Panc1 (cell line): ENCODE measurements around the gene GPR26. TPM values are rescaled to one million over a fixed set of nuclear protein-coding genes. Genes with fewer than 3 reads are reported as not detected.

ENCODE experiments used
- ATAC-seq: fragments of 200-7000 bp; cut with Tn5 transposase; 2 replicates; pipeline ENCODE4 v1.9.1; 2020; ENCODE audit warnings: mild to moderate bottlenecking, moderate library complexity
- BruUV-seq: library from RNA; stranded (reverse); fragments of 400-500 nt; replicated peaks from 2 replicates; lab custom pipeline; 2021; lab: Mats Ljungman, UMichigan
- CTCF ChIA-PET: fragments of 300-600 bp; sonication (Branson Sonifier 250); formaldehyde crosslinking; loops from one replicate; lab custom pipeline; 2022; ENCODE audit warnings: antibody characterized with exemption; lab: Charles Lee
- POLR2A ChIA-PET: fragments of 300-600 bp; sonication (Branson Sonifier 250); formaldehyde crosslinking; loops from one replicate; lab custom pipeline; 2022; ENCODE audit warnings: antibody characterized with exemption; lab: Charles Lee
- DNase-seq: peaks from one replicate; pipeline ENCODE4 v3.0.0-alpha.2; 2010; ENCODE audit warnings: low read depth, low spot score
- H3K27ac ChIP-seq: 2 replicates; pipeline ENCODE4 v1.5.1; 2011; ENCODE audit warnings: mild to moderate bottlenecking, low read length, inconsistent platforms
- H3K27me3 ChIP-seq: fragments of 200-500 bp; sonication (Bioruptor generic); 2 replicates; pipeline ENCODE4 v1.6.0; 2014; ENCODE audit warnings: low read length, inconsistent platforms; ENCODE audit not compliant: control insufficient read depth, insufficient read depth
- H3K36me3 ChIP-seq: fragments of 200-500 bp; sonication (Bioruptor generic); 2 replicates; pipeline ENCODE4 v1.5.1; 2014; ENCODE audit warnings: inconsistent platforms, mild to moderate bottlenecking, low read length, moderate library complexity; ENCODE audit not compliant: control insufficient read depth, insufficient read depth
- H3K4me1 ChIP-seq: 2 replicates; pipeline ENCODE4 v1.5.1; 2011; ENCODE audit warnings: inconsistent platforms, mild to moderate bottlenecking, low read length, moderate library complexity; ENCODE audit not compliant: control insufficient read depth, insufficient read depth
- H3K4me3 ChIP-seq, 2 experiments: 2 replicates each; pipeline ENCODE4 v1.5.1; 2011 to 2012; ENCODE audit warnings: low read depth in 2 of 2, low read length in 2 of 2, mild to moderate bottlenecking in 2 of 2, inconsistent platforms in 1 of 2, moderate library complexity in 1 of 2
- H3K9me3 ChIP-seq: fragments of 200-500 bp; sonication (Bioruptor generic); 2 replicates; pipeline ENCODE4 v1.5.1; 2014; ENCODE audit warnings: low read depth, mild to moderate bottlenecking, inconsistent platforms, low read length, moderate library complexity; ENCODE audit not compliant: control insufficient read depth, insufficient read depth
- CTCF ChIP-seq: fragments of 450-650 bp; IDR thresholded peaks from 2 replicates; pipeline ENCODE4 v1.5.1; 2017; ENCODE audit warnings: mild to moderate bottlenecking
- POLR2AphosphoS5 ChIP-seq: IDR thresholded peaks from 2 replicates; pipeline ENCODE4 v1.6.1; 2012; ENCODE audit warnings: mild to moderate bottlenecking, low read depth, low read length, moderate library complexity
- REST ChIP-seq, 2 experiments: IDR thresholded peaks; 2 replicates each; pipeline ENCODE4 v1.6.1; 2011 to 2012; ENCODE audit warnings: low read depth in 2 of 2, control low read depth in 1 of 2, low read length in 1 of 2, mild to moderate bottlenecking in 1 of 2, moderate library complexity in 1 of 2; ENCODE audit not compliant: insufficient read depth in 1 of 2
- SIN3A ChIP-seq: IDR thresholded peaks from 2 replicates; pipeline ENCODE4 v1.6.1; 2012; ENCODE audit warnings: low read depth, mild to moderate bottlenecking, low read length, moderate library complexity, borderline replicate concordance; ENCODE audit not compliant: insufficient read depth
- TCF7L2 ChIP-seq: IDR thresholded peaks from 2 replicates; pipeline ENCODE4 v1.6.1; 2011; ENCODE audit warnings: mild to moderate bottlenecking, low read depth, low read length, inconsistent platforms
- in situ Hi-C: cut with HindIII; loops from 2 replicates; pipeline ENCODE4 v1.10.0; 2016; ENCODE audit warnings: low sequenced_read_pairs, low pct_unique_long_range_greater_than_20kb
- intact Hi-C: fragments of 100-400 bp; cut with micrococcal nuclease; formaldehyde crosslinking; loops from one replicate; pipeline ENCODE4 v1.10.0; 2022; ENCODE audit not compliant: unreplicated experiment
- total RNA-seq: library from RNA; stranded (reverse); gene quantifications from one replicate; pipeline ENCODE4 v1.2.1, GENCODE V29; 2021; ENCODE audit not compliant: unreplicated experiment

The GPR26 gene
- total RNA-seq, 1 experiment from 2014 or later: not detected

GRCh38 chr10:123722351-123722750, 56.2 kb downstream of the GPR26 start:
- Histone ChIP-seq H3K27ac (no peak overlapping the region), H3K4me3 (no peak overlapping the region), H3K27me3 (peaks cover 14% of the 10 kb centered on the region), H3K9me3 (no peaks in the 10 kb centered on the region), H3K4me1 (no peaks in the 10 kb centered on the region), H3K36me3 (no peaks in the 10 kb centered on the region)
- in situ Hi-C loops: no loop called here
- no peak for TF ChIP-seq POLR2AphosphoS5
- TF ChIP-seq SIN3A: no peak
- TF ChIP-seq REST (IDR thresholded peaks at IDR 0.05; ENCODE audit: insufficient read depth in 1 of 2, low read depth in 2 of 2, low read length in 1 of 2): no peak
- no peak for TF ChIP-seq CTCF
- no peak for TF ChIP-seq TCF7L2
- ChIA-PET POLR2A (no interaction called here), CTCF (no interaction called here)
- DNase-seq (no peak), ATAC-seq (no peak)
- BruUV-seq: no TSS peak
- intact Hi-C loops: no loop called here

GRCh38 chr10:123724747-123725146, 58.6 kb downstream of the GPR26 start:
- Histone ChIP-seq H3K27ac (no peak overlapping the region), H3K27me3 (peaks cover 12% of the 10 kb centered on the region), H3K4me3 (no peak overlapping the region), H3K36me3 (no peaks in the 10 kb centered on the region), H3K9me3 (no peaks in the 10 kb centered on the region; the same call in 1 of the 2 replicates), H3K4me1 (no peaks in the 10 kb centered on the region)
- DNase-seq (no peak), ATAC-seq (no peak)
- ChIA-PET CTCF (no interaction called here), POLR2A (no interaction called here)
- intact Hi-C loops: no loop called here
- BruUV-seq: no TSS peak
- TF ChIP-seq SIN3A (no peak), CTCF (no peak), TCF7L2 (no peak), REST (IDR thresholded peaks at IDR 0.05; ENCODE audit: insufficient read depth in 1 of 2, low read depth in 2 of 2, low read length in 1 of 2) (no peak), POLR2AphosphoS5 (no peak)
- in situ Hi-C loops: no loop called here
